Right lobe of liver (tissue), 6 donors: Measurements from ENCODE around the gene GSG1L. TPM values are rescaled to one million over a fixed set of nuclear protein-coding genes. Genes with fewer than 3 reads are reported as not detected.

Experiments used
- ATAC-seq, 4 donors: fragments of 200-7000 bp; cut with Tn5 transposase; one replicate each; pipeline ENCODE4 v1.9.1; 2020; ENCODE audit warnings: mild to moderate bottlenecking in 4 of 4, moderate library complexity in 4 of 4
- DNase-seq, 3 donors: peaks; one replicate each; pipeline ENCODE4 v3.0.0-alpha.2; 2020
- H3K27ac ChIP-seq, 3 donors: fragments of 200-600 bp; one replicate each; pipeline ENCODE4 v1.8.0; 2022
- H3K27me3 ChIP-seq, 2 donors: fragments of 200-600 bp; one replicate each; pipeline ENCODE4 v1.8.0; 2022
- H3K36me3 ChIP-seq, 4 donors: fragments of 200-600 bp; sonication (generic) in 1 of 4; one replicate each; pipeline versions ENCODE4 v1.5.1 to v1.8.0; 2017 to 2022; ENCODE audit warnings: control low read depth in 1 of 4
- H3K4me1 ChIP-seq, 4 donors: fragments of 200-600 bp; sonication (generic) in 1 of 4; one replicate each; pipeline versions ENCODE4 v1.5.1 to v1.8.0; 2017 to 2022; ENCODE audit warnings: control low read depth in 1 of 4
- H3K4me3 ChIP-seq, 3 donors: fragments of 200-600 bp; one replicate each; pipeline ENCODE4 v1.8.0; 2022
- H3K9me3 ChIP-seq, 4 donors: fragments of 200-600 bp; sonication (generic) in 1 of 4; one replicate each; pipeline versions ENCODE4 v1.5.1 to v1.8.0; 2017 to 2022; ENCODE audit warnings: control low read depth in 1 of 4
- CTCF ChIP-seq, 4 donors: fragments of 200-600 bp in 3 of 4; fragments of 450-650 bp in 1 of 4; IDR thresholded peaks; one replicate each; pipeline versions ENCODE4 v1.5.1 to v1.8.0; 2016 to 2022; ENCODE audit warnings: antibody characterized with exemption in 4 of 4, mild to moderate bottlenecking in 2 of 4
- POLR2A ChIP-seq: fragments of 450-650 bp; IDR thresholded peaks from one replicate; pipeline ENCODE4 v1.6.1; 2017; ENCODE audit warnings: antibody characterized with exemption, mild to moderate bottlenecking
- WGBS: methylation state at CpG from one replicate; pipeline ENCODE4 v1.1.6; 2018; ENCODE audit warnings: low coverage, low lambda C conversion rate; ENCODE audit not compliant: insufficient coverage; ENCODE audit errors: missing lambda C conversion rate; 5-methylcytosine and 5-hydroxymethylcytosine counted together
- intact Hi-C, 2 donors: fragments of 100-400 bp; cut with DNase I; formaldehyde crosslinking; loops; one replicate each; pipeline versions ENCODE4 v1.11.2 to v1.14.1; 2022
- total RNA-seq, 6 experiments: library from RNA; depleted of rRNA in 2 of 6; stranded (reverse); fragments of >200 nt in 2 of 6; fragmentation: NEBNext Ultra II Directional in 3 of 6; extraction: Animal tissue kit (Norgen Biotek cat#: 25700) in 3 of 6; gene quantifications; one replicate each; pipeline versions ENCODE4 v1.1.0 to v1.2.4, GENCODE V29; 2016 to 2023
- donor health status: DM: no; HTN: yes; CAD: no.
- donor health status: DM: no; HTN: no; CAD: no.
- donor health status: DM: no; HTN: no; CAD: no.
- donor health status: DM: no; HTN: yes; CAD: no.
- donor health status: DM: no; HTN: yes; CAD: no.

Gene GSG1L
- total RNA-seq, 6 experiments from 2014 or later: 0.33 TPM; not detected in 5

- intact Hi-C loops: no loop called here
- WGBS: 78% methylated on average over 6 of the region's 10 CpGs
- H3K4me3 ChIP-seq: no peak overlapping the region
- no peaks in the 10 kb centered on the region for H3K9me3 ChIP-seq
- DNase-seq: no peak
- TF ChIP-seq POLR2A: no peak
- TF ChIP-seq CTCF (IDR thresholded peaks at IDR 0.05): no peak
- no peaks in the 10 kb centered on the region for H3K27me3 ChIP-seq
- no peaks in the 10 kb centered on the region for H3K36me3 ChIP-seq
- no peak for ATAC-seq
- no peaks in the 10 kb centered on the region for H3K4me1 ChIP-seq
- no peak overlapping the region for H3K27ac ChIP-seq
Observed at GRCh38 chr16:27820646-27821345, 242.7 kb downstream of the GSG1L start.

GRCh38 chr16:27819881-27820610 is 243.5 kb downstream of the GSG1L start:
- H3K9me3 ChIP-seq: no peaks in the 10 kb centered on the region
- ATAC-seq: no peak
- no peak overlapping the region for H3K4me3 ChIP-seq
- H3K36me3 ChIP-seq: no peaks in the 10 kb centered on the region
- WGBS: 62% methylated on average over 19 of the region's 20 CpGs
- no peak for DNase-seq
- H3K27ac ChIP-seq: no peak overlapping the region
- no peak for TF ChIP-seq POLR2A
- no peak for TF ChIP-seq CTCF (IDR thresholded peaks at IDR 0.05)
- H3K27me3 ChIP-seq: no peaks in the 10 kb centered on the region
- intact Hi-C loops: no loop called here
- no peaks in the 10 kb centered on the region for H3K4me1 ChIP-seq

GRCh38 chr16:27819356-27819755 is 244.2 kb downstream of the GSG1L start:
- no peaks in the 10 kb centered on the region for H3K36me3 ChIP-seq
- no peaks in the 10 kb centered on the region for H3K27me3 ChIP-seq
- ATAC-seq: no peak
- no peaks in the 10 kb centered on the region for H3K9me3 ChIP-seq
- intact Hi-C loops: no loop called here
- no peak for DNase-seq
- no peaks in the 10 kb centered on the region for H3K4me1 ChIP-seq
- WGBS: 54% methylated on average over 13 of the region's 13 CpGs
- H3K4me3 ChIP-seq: no peak overlapping the region
- H3K27ac ChIP-seq: no peak overlapping the region
- TF ChIP-seq POLR2A: no peak
- no peak for TF ChIP-seq CTCF (IDR thresholded peaks at IDR 0.05)

GRCh38 chr16:27818246-27818645 is 245.3 kb downstream of the GSG1L start:
- ATAC-seq (no peak), DNase-seq (no peak)
- Histone ChIP-seq H3K27ac (no peak overlapping the region), H3K4me1 (no peaks in the 10 kb centered on the region), H3K9me3 (no peaks in the 10 kb centered on the region), H3K27me3 (no peaks in the 10 kb centered on the region), H3K36me3 (no peaks in the 10 kb centered on the region), H3K4me3 (no peak overlapping the region)
- intact Hi-C loops: no loop called here
- TF ChIP-seq POLR2A (no peak), CTCF (IDR thresholded peaks at IDR 0.05) (no peak)
- WGBS: 69% methylated on average over 13 of the region's 13 CpGs
